GM12878 (cell line): ENCODE data around the gene LRRC57. TPM values are rescaled to one million over a fixed set of nuclear protein-coding genes. Genes with fewer than 3 reads are reported as not detected.

Experiments
- ATAC-seq: fragments of 200-7000 bp; cut with Tn5 transposase; 3 replicates; pipeline ENCODE4 v1.9.1; 2020; ENCODE audit warnings: mild to moderate bottlenecking, moderate library complexity
- BruUV-seq: library from RNA; stranded (reverse); fragments of 400-500 nt; replicated peaks from 2 replicates; lab custom pipeline; 2021; lab: Mats Ljungman, UMichigan
- CTCF ChIA-PET: fragments of 300-600 bp; sonication (Branson Sonifier 250); formaldehyde crosslinking; extraction: SDS; loops from one replicate; lab custom pipeline; 2021; ENCODE audit warnings: inconsistent platforms; lab: Yijun Ruan, JAX
- POLR2A ChIA-PET: fragments of 350-600 bp; formaldehyde crosslinking; extraction: SDS; loops from one replicate; lab custom pipeline; 2021; ENCODE audit warnings: inconsistent platforms; lab: Charles Lee
- RAD21 ChIA-PET: fragments of 300-600 bp; sonication (Branson Sonifier 250); formaldehyde crosslinking; loops from one replicate; lab custom pipeline; 2023; ENCODE audit warnings: antibody characterized with exemption; ENCODE audit not compliant: unreplicated experiment; lab: Charles Lee
- SMC1A ChIA-PET: fragments of 300-600 bp; sonication (Branson Sonifier 250); formaldehyde crosslinking; loops from one replicate; lab custom pipeline; 2023; ENCODE audit not compliant: unreplicated experiment, uncharacterized antibody; lab: Charles Lee
- DNase-seq: peaks from one replicate; pipeline ENCODE4 v3.0.0-alpha.2; 2011; ENCODE audit warnings: low read depth, low spot score
- FAIRE-seq: peaks from 3 replicates; lab custom pipeline; 2011; peaks lifted over from hg19 to GRCh38; lab: Jason Lieb, UNC
- H2AFZ ChIP-seq: 2 replicates; pipeline ENCODE4 v1.6.0; 2011; ENCODE audit warnings: low read depth, low read length, control low read depth; ENCODE audit not compliant: control insufficient read depth
- H3K27ac ChIP-seq: 2 replicates; pipeline ENCODE4 v1.5.1; 2011; ENCODE audit warnings: control low read depth; ENCODE audit not compliant: control insufficient read depth, insufficient read depth
- H3K27me3 ChIP-seq, 2 experiments: replicated peaks in 1 of 2; 2 replicates each; pipeline versions ENCODE4 v1.6.0 to v1.6.1; 2011; ENCODE audit warnings: low read length in 1 of 2; ENCODE audit not compliant: control insufficient read depth in 2 of 2, insufficient read depth in 2 of 2
- H3K36me3 ChIP-seq, 2 experiments: 2 replicates each; pipeline ENCODE4 v1.5.1; 2011; ENCODE audit warnings: low read length in 1 of 2; ENCODE audit not compliant: control insufficient read depth in 2 of 2, insufficient read depth in 2 of 2
- H3K4me1 ChIP-seq: 2 replicates; pipeline ENCODE4 v1.6.1; 2011; ENCODE audit warnings: mild to moderate bottlenecking, low read length, moderate library complexity, mixed read lengths; ENCODE audit not compliant: control insufficient read depth, insufficient read depth
- H3K4me2 ChIP-seq: 2 replicates; pipeline ENCODE4 v1.6.0; 2011; ENCODE audit warnings: control low read depth; ENCODE audit not compliant: control insufficient read depth, insufficient read depth
- H3K4me3 ChIP-seq: fragments of 200-600 bp; sonication (generic); 2 replicates; pipeline ENCODE4 v1.5.1; 2016
- H3K79me2 ChIP-seq: 2 replicates; pipeline ENCODE4 v1.6.0; 2011; ENCODE audit warnings: low read length; ENCODE audit not compliant: control insufficient read depth, insufficient read depth
- H3K9ac ChIP-seq: 2 replicates; pipeline ENCODE4 v1.8.0; 2011; ENCODE audit warnings: low read length, control low read depth, mixed read lengths; ENCODE audit not compliant: control insufficient read depth, insufficient read depth
- H3K9me3 ChIP-seq: replicated peaks from 3 replicates; pipeline ENCODE4 v1.5.1; 2011; ENCODE audit warnings: mild to moderate bottlenecking, low read length; ENCODE audit not compliant: control insufficient read depth, insufficient read depth
- H4K20me1 ChIP-seq: 2 replicates; pipeline ENCODE4 v1.6.0; 2011; ENCODE audit not compliant: control insufficient read depth, insufficient read depth
- EGR1 ChIP-seq, 2 experiments: IDR thresholded peaks; 1 replicate in 1 of 2; 2 replicates in 1 of 2; pipeline ENCODE4 v1.6.1; 2011 to 2012; ENCODE audit warnings: low read depth in 2 of 2, low read length in 2 of 2, borderline replicate concordance in 1 of 2, mild to moderate bottlenecking in 1 of 2, moderate library complexity in 1 of 2
- LARP7 ChIP-seq: fragments of 450-650 bp; IDR thresholded peaks from 2 replicates; pipeline ENCODE4 v1.6.1; 2017; ENCODE audit warnings: mild to moderate bottlenecking
- MTA3 ChIP-seq: IDR thresholded peaks from 2 replicates; pipeline ENCODE4 v1.6.1; 2012; ENCODE audit warnings: low read length, inconsistent platforms, borderline replicate concordance
- NKRF ChIP-seq: fragments of 450-650 bp; conservative IDR thresholded peaks from 2 replicates; pipeline ENCODE4 v1.6.1; 2017; ENCODE audit warnings: mild to moderate bottlenecking, moderate library complexity
- NRF1 ChIP-seq: conservative IDR thresholded peaks from 2 replicates; pipeline ENCODE4 v1.6.1; 2011; ENCODE audit warnings: mild to moderate bottlenecking, low read depth, low read length, improper control_type of control experiment
- PML ChIP-seq: IDR thresholded peaks from 2 replicates; pipeline ENCODE4 v1.6.1; 2012; ENCODE audit warnings: low read length, inconsistent platforms
- TCF12 ChIP-seq: IDR thresholded peaks from 2 replicates; pipeline ENCODE4 v1.6.1; 2011; ENCODE audit warnings: low read depth, mild to moderate bottlenecking, low read length
- USF2 ChIP-seq: IDR thresholded peaks from 2 replicates; pipeline ENCODE4 v1.6.1; 2011; ENCODE audit warnings: low read depth, low read length, improper control_type of control experiment, borderline replicate concordance
- WGBS: methylation state at CpG from one replicate; pipeline ENCODE4 v1.1.6; 2016; ENCODE audit warnings: low lambda C conversion rate; ENCODE audit not compliant: insufficient replicate concordance, insufficient coverage; ENCODE audit errors: missing lambda C conversion rate; 5-methylcytosine and 5-hydroxymethylcytosine counted together
- in situ Hi-C: fragments of 300-500 bp; cut with MboI; formaldehyde crosslinking; loops from 9 replicates; pipeline ENCODE4 v1.14.3; 2018; ENCODE audit warnings: mixed read lengths
- intact Hi-C: fragments of 100-400 bp; cut with micrococcal nuclease; formaldehyde crosslinking; loops from one replicate; pipeline ENCODE4 v1.14.2; 2022; ENCODE audit not compliant: unreplicated experiment
- polyA plus RNA-seq, 11 experiments: library from polyadenylated mRNA; depleted of rRNA in 4 of 11; unstranded in 6 of 11; stranded (reverse) in 5 of 11; fragments of >200 nt; fragmentation: Nextera tagmentation in 4 of 11; fragmentation: Illumina TruSeq in 1 of 11; extraction: Ambion mirVana in 4 of 11; extraction: Trizol in 1 of 11; gene quantifications; 1 replicate in 1 of 11; 2 replicates in 10 of 11; pipeline versions ENCODE4 v1.2.1 to v1.2.3, GENCODE V29; 2011 to 2016; ENCODE audit warnings: inconsistent platforms in 2 of 11, missing spikeins in 2 of 11, low read depth in 1 of 11
- total RNA-seq, 4 experiments: library from RNA; depleted of rRNA in 3 of 4; stranded (reverse); fragments of >200 nt in 3 of 4; fragmentation: Illumina TruSeq in 1 of 4; extraction: Trizol in 1 of 4; gene quantifications; 2 replicates each; pipeline versions ENCODE4 v1.2.1 to v1.2.3, GENCODE V29; 2013 to 2021

The LRRC57 gene
- total and polyA plus RNA-seq, 10 of the 15 experiments (the other 5 are each of a cell fraction or from before 2014, with no cell fraction given) = 5.2 to 15.7 (median 9.6) TPM

- CTCF ChIA-PET = interaction anchor here (0.6 to 0.9 kb wide), 2 partner anchors 15 to 29 kb away, joined by 3 read pairs; no protein-coding TSS in a partner anchor
- Histone ChIP-seq H2AFZ (no peak overlapping the region), H4K20me1 (no peaks in the 10 kb centered on the region), H3K9me3 (peaks cover 4% of the 10 kb centered on the region; the same call in 2 of the 3 replicates), H3K27me3 (no peaks in the 10 kb centered on the region), H3K27ac (no peak overlapping the region), H3K36me3 (no peaks in the 10 kb centered on the region), H3K9ac (peak overlapping the region; percentile 76; the same call in 1 of the 2 replicates), H3K4me3 (peak overlapping the region; percentile 89), H3K4me2 (peak overlapping the region; percentile 97), H3K79me2 (peaks cover 24% of the 10 kb centered on the region), H3K4me1 (peaks cover 24% of the 10 kb centered on the region)
- in situ Hi-C loops = no loop called here
- FAIRE-seq (no peak), ATAC-seq (no peak), DNase-seq (no peak)
- RAD21 ChIA-PET = interaction anchor here (1.1 kb wide), 2 partner anchors 14 to 341 kb away, joined by 3 read pairs; no protein-coding TSS in a partner anchor
- intact Hi-C loops = loop anchor here (5.0 kb wide), 1 partner anchor 76 kb away; no protein-coding TSS in a partner anchor
- POLR2A ChIA-PET = interaction anchor here (0.7 to 4.6 kb wide), 4 partner anchors 9 to 68 kb away, joined by 4 to 38 read pairs (median 7); no protein-coding TSS in a partner anchor
- no peak for TF ChIP-seq TCF12
- no peak for TF ChIP-seq NKRF
- TF ChIP-seq USF2 = no peak
- TF ChIP-seq EGR1 (IDR thresholded peaks at IDR 0.05; ENCODE audit: borderline replicate concordance in 1 of 2, low read depth in 2 of 2, low read length in 2 of 2) = no peak
- no peak for TF ChIP-seq NRF1
- TF ChIP-seq PML = no peak
- no peak for TF ChIP-seq MTA3
- no peak for TF ChIP-seq LARP7
- SMC1A ChIA-PET = interaction anchor here (1.0 to 7.6 kb wide), 8 partner anchors 11 to 86 kb away, joined by 3 to 53 read pairs (median 3); partner anchors contain the start of gene ZNF106
- TSS peak; percentile 70 for BruUV-seq
- WGBS = 30% methylated on average over 1 of the region's 1 CpG
Observed at GRCh38 chr15:42576776-42577175, 28.2 kb upstream of the LRRC57 start.
